IMR-90 (cell line): ENCODE results near the gene CNTRL. TPM values are rescaled to one million over a fixed set of nuclear protein-coding genes. Genes with fewer than 3 reads are reported as not detected.

ENCODE experiments used
- microRNA-seq, 2 experiments: library from miRNA; stranded (forward) in 1 of 2; unstranded in 1 of 2; fragments of 10-50 nt in 1 of 2; fragments of <30 nt in 1 of 2; gene quantifications in 1 of 2; microRNA quantifications in 1 of 2; one replicate each; pipeline versions ENCODE3 to v1.1.0; 2013 to 2020; ENCODE audit not compliant: insufficient read depth in 1 of 2, insufficient read length in 1 of 2, unreplicated experiment in 1 of 2
- polyA plus RNA-seq, 3 experiments: library from polyadenylated mRNA; depleted of rRNA; stranded (reverse); fragments of >200 nt; gene quantifications; 2 replicates each; pipeline ENCODE4 v1.2.3, GENCODE V29; 2012; ENCODE audit warnings: low replicate concordance in 1 of 3
- small RNA-seq, 5 experiments: library from RNA; depleted of rRNA; stranded (forward); fragments of <200 nt; gene quantifications; one replicate each; pipeline ENCODE3, GENCODE V24; 2012
- total RNA-seq: library from RNA; depleted of rRNA; stranded (reverse); fragments of >200 nt; gene quantifications from 2 replicates; pipeline ENCODE4 v1.2.3, GENCODE V29; 2012; rRNA removed

CNTRL gene
- total and polyA plus RNA-seq, 2 of the 4 experiments (the other 2 are of a cell fraction), result 4.5 to 7.3 TPM

Small RNA genes lying within 50 kb of the gene (microRNA-seq; reads per million reads assigned to microRNA genes)
- gene RN7SL181P (ENCODE audit: insufficient read depth, insufficient read length), result not detected

Small RNA genes lying within 50 kb of the gene (small RNA-seq; reads per million reads assigned to genes)
- gene RN7SL181P, result 0 reads per million in 5 experiments

Other genes starting within 250 kb of the CNTRL start
- gene PSMD5, start 232.0 kb upstream of the CNTRL start, total RNA-seq, result 25.6 and 38.9 TPM in 2 replicates
- 23.1 and 26.1 TPM in 2 replicates for gene PSMD5, start 232.0 kb upstream of the CNTRL start, polyA plus RNA-seq (2012; rRNA removed)
- 36.1 and 37.6 TPM in 2 replicates for gene PHF19, start 197.8 kb upstream of the CNTRL start, total RNA-seq
- gene PHF19, start 197.8 kb upstream of the CNTRL start, polyA plus RNA-seq (2012; rRNA removed), result 55.6 and 56.9 TPM in 2 replicates
- gene TRAF1, start 148.2 kb upstream of the CNTRL start, total RNA-seq, result 3.1 and 3.9 TPM in 2 replicates
- gene TRAF1, start 148.2 kb upstream of the CNTRL start, polyA plus RNA-seq (2012; rRNA removed), result 3.7 and 4.1 TPM in 2 replicates
- gene C5, start 24.7 kb upstream of the CNTRL start, total RNA-seq, result 2.3 and 2.8 TPM in 2 replicates
- 1.0 and 1.5 TPM in 2 replicates for gene C5, start 24.7 kb upstream of the CNTRL start, polyA plus RNA-seq (2012; rRNA removed)
- 20.1 and 36.1 TPM in 2 replicates for gene RAB14, start 126.9 kb downstream of the CNTRL start, total RNA-seq
- 22.8 and 29.3 TPM in 2 replicates for gene RAB14, start 126.9 kb downstream of the CNTRL start, polyA plus RNA-seq (2012; rRNA removed)
- gene GSN, start 193.2 kb downstream of the CNTRL start, total RNA-seq, result 461 and 547 TPM in 2 replicates
- gene GSN, start 193.2 kb downstream of the CNTRL start, polyA plus RNA-seq (2012; rRNA removed), result 482 and 495 TPM in 2 replicates